ENCODE data around the gene ACSL3.

The ACSL3 gene

DNA sequence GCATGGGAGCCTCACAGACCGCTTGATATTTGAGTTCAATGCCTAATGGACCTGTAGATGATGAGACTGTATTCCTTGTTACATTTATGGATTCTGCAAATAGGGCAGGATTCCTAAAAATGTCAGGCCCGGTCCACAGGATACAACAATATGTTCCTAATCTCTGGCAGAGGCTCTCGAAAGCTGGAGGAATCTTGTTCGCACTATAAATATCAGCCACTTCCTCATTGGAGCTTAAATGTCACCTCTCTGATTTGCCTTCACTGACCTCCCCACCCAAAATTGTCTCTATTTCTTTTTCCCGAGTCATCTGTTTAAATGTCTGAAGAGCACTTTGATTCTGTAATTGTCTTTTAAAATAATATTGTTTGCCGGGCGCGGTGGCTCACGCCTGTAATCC is 12.0 kb upstream of the ACSL3 start:
- no peak overlapping the region for H3K9ac ChIP-seq (ENCODE audit: low read depth, low read length, poor library complexity, severe bottlenecking)
- H3F3A ChIP-seq (ENCODE audit: low read depth) = no peaks in the 10 kb centered on the region
- no peak overlapping the region for H2AFZ ChIP-seq (ENCODE audit: low read length)
- no peaks in the 10 kb centered on the region for H3K36me3 ChIP-seq (ENCODE audit: insufficient read depth, low read length)
- H4K20me1 ChIP-seq (ENCODE audit: insufficient read depth, low read length, poor library complexity, severe bottlenecking) = no peaks in the 10 kb centered on the region
- no peak overlapping the region for H3K4me2 ChIP-seq (ENCODE audit: low read depth, low read length, poor library complexity, severe bottlenecking)
- H3K9me2 ChIP-seq (replicated peaks; ENCODE audit: low read depth, low read length) = no peaks in the 10 kb centered on the region; the same call in 1 of the 2 replicates
- no peaks in the 10 kb centered on the region for H3K9me3 ChIP-seq (ENCODE audit: insufficient read depth, low read depth, low read length)
- H3K79me2 ChIP-seq (ENCODE audit: insufficient read depth, low read length) = no peaks in the 10 kb centered on the region
- no peak for TF ChIP-seq EZH2phosphoT487 (IDR thresholded peaks at IDR 0.05; ENCODE audit: borderline replicate concordance)
- TF ChIP-seq, protein P1, sequence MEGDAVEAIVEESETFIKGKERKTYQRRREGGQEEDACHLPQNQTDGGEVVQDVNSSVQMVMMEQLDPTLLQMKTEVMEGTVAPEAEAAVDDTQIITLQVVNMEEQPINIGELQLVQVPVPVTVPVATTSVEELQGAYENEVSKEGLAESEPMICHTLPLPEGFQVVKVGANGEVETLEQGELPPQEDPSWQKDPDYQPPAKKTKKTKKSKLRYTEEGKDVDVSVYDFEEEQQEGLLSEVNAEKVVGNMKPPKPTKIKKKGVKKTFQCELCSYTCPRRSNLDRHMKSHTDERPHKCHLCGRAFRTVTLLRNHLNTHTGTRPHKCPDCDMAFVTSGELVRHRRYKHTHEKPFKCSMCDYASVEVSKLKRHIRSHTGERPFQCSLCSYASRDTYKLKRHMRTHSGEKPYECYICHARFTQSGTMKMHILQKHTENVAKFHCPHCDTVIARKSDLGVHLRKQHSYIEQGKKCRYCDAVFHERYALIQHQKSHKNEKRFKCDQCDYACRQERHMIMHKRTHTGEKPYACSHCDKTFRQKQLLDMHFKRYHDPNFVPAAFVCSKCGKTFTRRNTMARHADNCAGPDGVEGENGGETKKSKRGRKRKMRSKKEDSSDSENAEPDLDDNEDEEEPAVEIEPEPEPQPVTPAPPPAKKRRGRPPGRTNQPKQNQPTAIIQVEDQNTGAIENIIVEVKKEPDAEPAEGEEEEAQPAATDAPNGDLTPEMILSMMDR (conservative IDR thresholded peaks at IDR 0.05; ENCODE audit: low read length) = no peak
- no peaks in the 10 kb centered on the region for H3K4me1 ChIP-seq (ENCODE audit: insufficient read depth, low read length, poor library complexity, severe bottlenecking)
- no peak overlapping the region for H3K4me3 ChIP-seq (ENCODE audit: low read length, poor library complexity, severe bottlenecking)
- no peaks in the 10 kb centered on the region for H3K27me3 ChIP-seq (ENCODE audit: insufficient read depth, low read length, poor library complexity, severe bottlenecking)

DNA sequence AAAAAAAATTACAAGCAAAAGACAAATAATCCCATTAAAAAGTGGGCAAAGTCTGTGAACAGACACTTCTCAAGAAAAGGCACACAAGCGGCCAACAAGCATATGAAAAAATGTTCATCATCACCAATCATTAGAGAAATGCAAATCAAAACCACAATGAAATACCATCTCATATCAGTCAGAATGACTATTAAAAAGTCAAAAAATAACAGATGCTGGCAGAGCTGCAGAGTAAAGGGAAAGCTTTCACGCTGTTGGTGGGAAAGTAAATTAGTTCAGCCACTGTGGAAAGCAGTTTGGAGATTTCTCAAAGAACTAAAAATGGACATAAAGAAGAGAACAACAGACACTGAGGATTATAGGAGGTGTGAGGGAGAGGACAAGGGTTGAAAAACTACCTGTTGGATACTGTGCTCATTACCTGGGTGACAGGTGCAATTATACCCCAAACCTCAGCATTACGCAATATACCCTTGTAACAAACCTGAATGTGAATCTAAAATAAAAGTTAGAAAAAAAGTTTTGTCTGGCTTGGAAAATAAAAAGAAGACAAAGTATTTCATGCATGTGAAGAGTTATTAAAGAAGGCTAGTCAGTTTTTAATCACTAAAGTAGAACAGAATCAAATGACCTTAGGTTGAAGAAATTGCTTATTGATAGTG is 8.7 kb upstream of the ACSL3 start:
- no peaks in the 10 kb centered on the region for H3K27me3 ChIP-seq (ENCODE audit: insufficient read depth, low read length, poor library complexity, severe bottlenecking)
- TF ChIP-seq EZH2phosphoT487 (IDR thresholded peaks at IDR 0.05; ENCODE audit: borderline replicate concordance) = no peak
- TF ChIP-seq, protein P1 (conservative IDR thresholded peaks at IDR 0.05; ENCODE audit: low read length) = no peak

DNA sequence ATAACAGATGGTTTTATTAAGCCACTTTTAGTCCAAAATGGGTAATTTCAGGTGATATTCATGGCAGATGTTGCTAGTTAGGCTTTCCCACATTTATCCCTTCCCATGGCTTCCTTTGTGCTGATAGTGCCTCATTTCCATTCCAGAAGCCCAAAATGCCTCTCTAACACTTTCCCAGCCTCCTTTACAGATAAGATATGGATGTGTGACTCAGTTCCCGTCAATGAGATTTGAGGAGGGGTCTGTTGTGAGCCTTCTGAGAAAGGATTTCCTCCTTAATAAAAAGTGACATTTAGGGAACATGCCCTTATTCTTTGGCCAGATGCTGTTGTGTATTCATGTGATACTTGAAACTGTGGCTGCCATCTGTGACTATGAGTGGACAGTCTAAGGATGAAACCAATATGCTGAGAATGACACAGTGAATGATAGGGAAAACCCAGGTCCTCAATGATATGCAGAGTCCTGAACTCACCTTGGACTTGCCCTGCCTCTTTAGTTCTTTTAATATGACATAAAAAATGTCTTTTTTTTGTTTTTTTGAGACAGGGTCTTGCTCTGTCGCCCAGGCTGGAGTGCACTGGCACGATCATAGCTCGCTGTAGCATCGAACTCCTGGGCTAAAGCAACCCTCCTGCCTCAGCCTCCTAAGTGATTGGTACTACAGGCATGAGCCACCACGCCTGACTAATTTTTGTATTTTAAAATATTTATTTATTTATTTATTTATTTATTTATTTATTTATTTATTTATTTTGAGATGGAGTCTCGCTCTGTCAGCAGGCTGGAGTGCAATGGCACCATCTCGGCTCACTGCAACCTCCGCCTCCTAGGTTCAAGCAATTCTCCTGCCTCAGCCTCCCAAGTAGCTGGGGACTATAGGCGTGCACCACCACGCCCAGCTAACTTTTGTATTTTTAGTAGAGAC is 5.8 kb upstream of the ACSL3 start:
- H3K4me1 ChIP-seq (ENCODE audit: insufficient read depth, low read length, poor library complexity, severe bottlenecking) = peaks cover 6% of the 10 kb centered on the region
- H3K9me2 ChIP-seq (replicated peaks; ENCODE audit: low read depth, low read length) = no peaks in the 10 kb centered on the region; the same call in 1 of the 2 replicates
- no peaks in the 10 kb centered on the region for H4K20me1 ChIP-seq (ENCODE audit: insufficient read depth, low read length, poor library complexity, severe bottlenecking)
- no peak overlapping the region for H2AFZ ChIP-seq (ENCODE audit: low read length)
- H3K9me3 ChIP-seq (ENCODE audit: insufficient read depth, low read depth, low read length) = no peaks in the 10 kb centered on the region
- H3F3A ChIP-seq (ENCODE audit: low read depth) = no peaks in the 10 kb centered on the region
- H3K4me3 ChIP-seq (ENCODE audit: low read length, poor library complexity, severe bottlenecking) = no peak overlapping the region
- no peak overlapping the region for H3K4me2 ChIP-seq (ENCODE audit: low read depth, low read length, poor library complexity, severe bottlenecking)
- no peaks in the 10 kb centered on the region for H3K79me2 ChIP-seq (ENCODE audit: insufficient read depth, low read length)
- no peaks in the 10 kb centered on the region for H3K36me3 ChIP-seq (ENCODE audit: insufficient read depth, low read length)
- H3K9ac ChIP-seq (ENCODE audit: low read depth, low read length, poor library complexity, severe bottlenecking) = no peak overlapping the region
- TF ChIP-seq EZH2phosphoT487 (IDR thresholded peaks at IDR 0.05; ENCODE audit: borderline replicate concordance) = no peak
- no peaks in the 10 kb centered on the region for H3K27me3 ChIP-seq (ENCODE audit: insufficient read depth, low read length, poor library complexity, severe bottlenecking)

More for the DNA sequence above, 8.7 kb upstream of the ACSL3 start:
- no peaks in the 10 kb centered on the region for H4K20me1 ChIP-seq (ENCODE audit: insufficient read depth, low read length, poor library complexity, severe bottlenecking)
- no peaks in the 10 kb centered on the region for H3K4me1 ChIP-seq (ENCODE audit: insufficient read depth, low read length, poor library complexity, severe bottlenecking)
- H3K36me3 ChIP-seq (ENCODE audit: insufficient read depth, low read length) = no peaks in the 10 kb centered on the region
- H3K4me2 ChIP-seq (ENCODE audit: low read depth, low read length, poor library complexity, severe bottlenecking) = no peak overlapping the region
- H2AFZ ChIP-seq (ENCODE audit: low read length) = no peak overlapping the region
- no peaks in the 10 kb centered on the region for H3K9me3 ChIP-seq (ENCODE audit: insufficient read depth, low read depth, low read length)
- no peak overlapping the region for H3K4me3 ChIP-seq (ENCODE audit: low read length, poor library complexity, severe bottlenecking)
- H3K9me2 ChIP-seq (replicated peaks; ENCODE audit: low read depth, low read length) = no peaks in the 10 kb centered on the region; the same call in 1 of the 2 replicates
- no peaks in the 10 kb centered on the region for H3F3A ChIP-seq (ENCODE audit: low read depth)
- no peak overlapping the region for H3K9ac ChIP-seq (ENCODE audit: low read depth, low read length, poor library complexity, severe bottlenecking)
- no peaks in the 10 kb centered on the region for H3K79me2 ChIP-seq (ENCODE audit: insufficient read depth, low read length)

Measured in Loucy (cell line).